GM04504 (cell line): Measurements from ENCODE around the gene LRRC23.
"Not testable (repeated sequence)": the region's sequence is repeated elsewhere in the genome, so short reads cannot be mapped to it uniquely, and the experiment has no call there.

Experiments used
- DNase-seq: peaks from one replicate; pipeline ENCODE4 v3.0.0-alpha.2; 2012; ENCODE audit warnings: low read depth

LRRC23 gene

GRCh38 chr12:6902448-6902847 lies 2.2 kb upstream of the LRRC23 start:
- DNase-seq = no peak

GRCh38 chr12:6903722-6904121 lies 900 bp upstream of the LRRC23 start:
- DNase-seq = no peak

GRCh38 chr12:6905414-6906040 lies 905 bp downstream of the LRRC23 start:
- no peak for DNase-seq

- DNase-seq = not testable (repeated sequence)
Measured at GRCh38 chr12:6908141-6908540, 3.5 kb downstream of the LRRC23 start.

GRCh38 chr12:6909421-6910145 lies 5.0 kb downstream of the LRRC23 start:
- DNase-seq = no peak

- DNase-seq = no peak
Measured at GRCh38 chr12:6912164-6912935, 7.7 kb downstream of the LRRC23 start.

GRCh38 chr12:6914246-6914946 lies 9.8 kb downstream of the LRRC23 start, which contains the start of gene ENO2:
ENO2 (plus strand) TSS chr12:6914580; CDS start chr12:6915833, 1,253 bp downstream.
- no peak for DNase-seq

- DNase-seq = no peak
Measured at GRCh38 chr12:6914947-6915788, 10.5 kb downstream of the LRRC23 start.

- no peak for DNase-seq
Measured at GRCh38 chr12:6915789-6916285, 11.2 kb downstream of the LRRC23 start.

- no peak for DNase-seq
Measured at GRCh38 chr12:6916426-6917200, 12.0 kb downstream of the LRRC23 start.

- DNase-seq = no peak
Measured at GRCh38 chr12:6917491-6918231, 13.0 kb downstream of the LRRC23 start.

- no peak for DNase-seq
Measured at GRCh38 chr12:6919588-6919987, 15.0 kb downstream of the LRRC23 start.

GRCh38 chr12:6921539-6921938 lies 16.9 kb downstream of the LRRC23 start:
- no peak for DNase-seq

GRCh38 chr12:6921996-6922946 lies 17.6 kb downstream of the LRRC23 start:
- no peak for DNase-seq

GRCh38 chr12:6923003-6923732 lies 18.5 kb downstream of the LRRC23 start:
- DNase-seq = no peak

- no peak for DNase-seq
Measured at GRCh38 chr12:6923851-6924250, 19.2 kb downstream of the LRRC23 start.

- DNase-seq = no peak
Measured at GRCh38 chr12:6925239-6925539, 20.6 kb downstream of the LRRC23 start.
